Stimulated activated CD4-positive, alpha-beta T cell treated with anti-CD3 and anti-CD28 coated beads, Interleukin-12 subunit alpha, Interleukin-12 subunit beta, amount 100 ng/mL, for 24 hours (primary cell): ENCODE measurements around the gene B3GNT8.
"Not testable (repeated sequence)": the region's sequence is repeated elsewhere in the genome, so short reads cannot be mapped to it uniquely, and the experiment has no call there.

Source experiments
- DNase-seq, 2 experiments: peaks; one replicate each; pipeline ENCODE4 v3.0.0-alpha.2; 2020; ENCODE audit warnings: low read depth in 2 of 2

B3GNT8 gene

GRCh38 chr19:41395355-41395754 is 31.8 kb downstream of the B3GNT8 start:
- no peak for DNase-seq

DNA sequence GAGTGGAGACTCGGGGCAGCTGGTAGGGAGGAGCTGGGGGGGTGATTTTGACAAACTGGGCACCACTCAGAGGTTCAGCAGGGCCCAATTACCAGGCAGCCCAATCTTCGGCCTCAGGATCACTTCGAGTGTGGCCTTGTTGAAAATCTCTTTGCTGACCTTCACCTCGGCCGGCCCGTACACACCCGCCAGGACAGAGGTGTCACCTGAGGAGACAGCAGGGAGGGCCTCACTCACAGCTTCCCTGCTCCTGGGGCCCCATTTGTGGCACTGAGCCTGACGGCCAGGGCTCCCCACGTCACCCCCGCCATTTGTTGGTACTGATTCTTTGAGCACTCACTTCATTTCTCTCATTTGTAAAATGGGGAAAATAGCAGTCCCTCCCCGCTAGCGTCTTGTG is 34.4 kb downstream of the B3GNT8 start:
- DNase-seq, result no peak

DNA sequence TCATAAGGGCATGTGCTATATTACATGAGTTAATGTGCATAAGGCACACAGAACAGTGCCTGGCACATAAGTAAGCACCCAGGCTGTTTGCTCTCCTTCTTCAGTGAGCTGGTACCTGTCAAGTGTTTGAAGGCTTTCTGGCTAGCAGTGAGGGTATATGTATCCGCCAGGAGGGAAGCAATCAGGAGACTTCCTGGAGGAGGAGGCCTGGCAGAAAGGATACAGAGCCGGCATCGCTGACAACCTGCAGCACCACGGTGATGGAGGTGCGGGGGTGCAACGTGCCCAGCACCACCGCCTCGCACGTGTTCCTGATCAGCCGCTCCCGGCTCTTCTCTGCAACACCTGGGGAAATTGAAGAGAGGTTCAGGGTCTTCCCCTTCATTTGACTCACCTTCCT is 35.6 kb downstream of the B3GNT8 start:
- no peak for DNase-seq

DNA sequence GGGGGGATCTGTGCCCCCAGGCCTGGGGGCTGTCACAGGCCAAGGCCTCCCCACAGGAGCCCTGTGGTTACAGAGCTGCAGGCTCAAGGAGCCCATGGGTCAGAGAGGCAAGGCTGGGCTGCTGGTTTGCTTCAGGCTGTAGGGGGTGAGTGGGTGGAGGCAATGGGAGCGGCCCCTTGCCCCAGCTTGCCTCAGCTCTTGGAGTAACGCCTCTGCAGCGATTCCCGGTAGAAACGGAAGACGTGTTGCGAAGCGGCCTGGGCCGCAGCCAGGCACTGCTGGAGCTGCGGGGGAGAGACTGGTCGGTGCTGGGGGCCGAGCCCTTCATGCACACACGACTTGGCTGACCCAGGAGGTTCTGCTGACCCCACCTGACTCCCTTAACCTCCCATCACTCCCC is 40.7 kb downstream of the B3GNT8 start:
- DNase-seq, result no peak

DNA sequence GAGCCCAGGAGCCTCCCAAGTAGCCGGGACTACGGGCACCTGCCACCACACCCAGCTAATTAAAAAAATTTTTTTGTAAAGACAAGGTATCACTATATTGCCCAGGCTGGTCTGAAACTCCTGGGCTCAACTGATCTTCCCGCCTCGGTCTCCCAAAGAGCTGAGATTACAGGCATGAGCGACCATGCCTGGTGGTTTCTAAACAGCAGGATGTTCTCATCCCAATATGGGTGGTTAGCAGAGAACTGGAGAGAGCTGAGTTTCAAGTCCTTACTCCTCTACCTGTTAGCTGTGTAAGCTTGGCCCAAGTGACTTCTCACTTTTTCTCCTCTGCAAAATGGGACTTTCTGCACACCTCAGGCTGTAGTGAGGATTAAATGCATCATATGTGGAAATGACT is 42.8 kb downstream of the B3GNT8 start:
- no peak for DNase-seq

- DNase-seq, result not testable (repeated sequence)
Measured at GRCh38 chr19:41381536-41381935, 45.6 kb downstream of the B3GNT8 start.

DNA sequence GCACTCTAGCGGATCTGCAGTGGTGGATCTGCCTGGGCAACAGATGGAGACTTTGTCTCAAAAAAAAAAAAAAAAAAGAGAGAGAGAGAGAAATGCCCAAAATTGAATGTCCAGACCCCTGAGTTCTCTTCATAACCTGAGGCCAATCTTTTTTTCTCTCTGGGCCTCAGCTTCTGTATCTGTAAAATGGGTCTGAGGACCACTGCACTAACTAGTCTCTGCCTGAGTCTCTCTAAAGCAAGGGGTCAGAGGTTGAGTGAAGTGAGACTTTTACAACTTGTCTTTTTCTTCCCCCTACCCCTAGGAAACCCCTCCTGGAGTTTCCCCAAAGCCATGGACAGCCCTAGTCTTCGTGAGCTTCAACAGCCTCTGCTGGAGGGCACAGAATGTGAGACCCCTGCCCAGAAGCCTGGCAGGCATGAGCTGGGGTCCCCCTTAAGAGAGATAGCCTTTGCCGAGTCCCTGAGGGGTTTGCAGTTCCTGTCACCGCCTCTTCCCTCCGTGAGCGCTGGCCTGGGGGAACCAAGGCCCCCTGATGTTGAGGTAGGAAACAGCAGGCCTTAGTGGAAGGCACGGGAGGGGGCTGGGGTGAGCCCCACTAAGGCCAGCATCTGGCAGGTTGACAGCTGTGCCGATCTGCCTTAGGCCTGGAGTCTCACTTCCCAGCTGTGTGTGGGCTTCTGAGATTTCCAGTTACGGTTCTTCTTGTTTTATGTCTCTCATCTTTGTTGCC is 49.0 kb downstream of the B3GNT8 start:
- DNase-seq, result no peak

- DNase-seq, result no peak
Measured at GRCh38 chr19:41376998-41377365, 50.2 kb downstream of the B3GNT8 start.

- DNase-seq, result no peak
Measured at GRCh38 chr19:41376241-41376997, 50.8 kb downstream of the B3GNT8 start, which contains the start of gene TMEM91. TMEM91 (plus strand) TSS chr19:41376533; CDS start chr19:41378310, 1,777 bp downstream.
